ENCODE measurements around the gene PAK4. TPM values are rescaled to one million over a fixed set of nuclear protein-coding genes. Genes with fewer than 3 reads are reported as not detected.
"Not testable (repeated sequence)": the region's sequence is repeated elsewhere in the genome, so short reads cannot be mapped to it uniquely, and the experiment has no call there.

Gene PAK4
- total RNA-seq, 3 donors from 2014 or later: 3.5 to 12.0 (median 10.2) TPM

DNA sequence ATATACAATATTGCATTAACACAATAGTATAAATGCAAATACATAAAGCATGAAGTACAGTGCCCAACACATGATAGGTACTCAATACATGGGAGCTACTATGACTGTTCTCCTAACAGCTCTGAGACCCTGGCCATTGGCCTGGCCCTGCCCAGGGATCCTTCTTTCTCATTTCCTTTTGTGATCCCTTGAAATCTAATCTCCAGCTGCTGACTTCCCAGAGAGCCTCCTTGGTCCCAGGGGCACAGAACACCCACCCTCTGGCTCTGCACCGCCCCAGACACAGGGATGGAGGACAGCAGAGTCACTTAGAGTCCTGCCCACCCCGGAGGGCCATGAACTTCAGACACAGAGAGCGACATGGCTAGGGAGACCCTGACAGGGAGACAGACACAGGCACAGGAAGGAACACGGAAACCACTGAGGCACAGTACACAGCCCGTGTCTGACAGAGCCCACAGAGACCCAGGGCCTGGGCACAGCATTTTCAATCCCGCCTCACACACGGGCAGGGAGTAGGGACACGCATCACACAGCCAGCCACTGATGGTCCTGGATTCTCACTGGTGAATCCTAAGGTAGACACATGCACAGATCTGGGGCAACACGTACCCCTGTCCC is 82.7 kb downstream of the PAK4 start:
- Histone ChIP-seq H3K4me3 (no peak overlapping the region), H3K9me3 (no peaks in the 10 kb centered on the region), H3K36me3 (no peaks in the 10 kb centered on the region), H3K27ac (no peak overlapping the region), H3K27me3 (peaks cover 0 to 16% of the 10 kb centered on the region in 2 donors), H3K4me1 (no peaks in the 10 kb centered on the region)
- no peak for TF ChIP-seq POLR2A (IDR thresholded peaks at IDR 0.05)
- TF ChIP-seq POLR2AphosphoS5 (IDR thresholded peaks at IDR 0.05): no peak
- TF ChIP-seq, protein P1, sequence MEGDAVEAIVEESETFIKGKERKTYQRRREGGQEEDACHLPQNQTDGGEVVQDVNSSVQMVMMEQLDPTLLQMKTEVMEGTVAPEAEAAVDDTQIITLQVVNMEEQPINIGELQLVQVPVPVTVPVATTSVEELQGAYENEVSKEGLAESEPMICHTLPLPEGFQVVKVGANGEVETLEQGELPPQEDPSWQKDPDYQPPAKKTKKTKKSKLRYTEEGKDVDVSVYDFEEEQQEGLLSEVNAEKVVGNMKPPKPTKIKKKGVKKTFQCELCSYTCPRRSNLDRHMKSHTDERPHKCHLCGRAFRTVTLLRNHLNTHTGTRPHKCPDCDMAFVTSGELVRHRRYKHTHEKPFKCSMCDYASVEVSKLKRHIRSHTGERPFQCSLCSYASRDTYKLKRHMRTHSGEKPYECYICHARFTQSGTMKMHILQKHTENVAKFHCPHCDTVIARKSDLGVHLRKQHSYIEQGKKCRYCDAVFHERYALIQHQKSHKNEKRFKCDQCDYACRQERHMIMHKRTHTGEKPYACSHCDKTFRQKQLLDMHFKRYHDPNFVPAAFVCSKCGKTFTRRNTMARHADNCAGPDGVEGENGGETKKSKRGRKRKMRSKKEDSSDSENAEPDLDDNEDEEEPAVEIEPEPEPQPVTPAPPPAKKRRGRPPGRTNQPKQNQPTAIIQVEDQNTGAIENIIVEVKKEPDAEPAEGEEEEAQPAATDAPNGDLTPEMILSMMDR (IDR thresholded peaks at IDR 0.05): no peak
- no peak for DNase-seq (ENCODE audit: low spot score in 2 of 2)
- intact Hi-C loops (cut with DNase I; ENCODE audit: low total_unique reads): no loop called here

DNA sequence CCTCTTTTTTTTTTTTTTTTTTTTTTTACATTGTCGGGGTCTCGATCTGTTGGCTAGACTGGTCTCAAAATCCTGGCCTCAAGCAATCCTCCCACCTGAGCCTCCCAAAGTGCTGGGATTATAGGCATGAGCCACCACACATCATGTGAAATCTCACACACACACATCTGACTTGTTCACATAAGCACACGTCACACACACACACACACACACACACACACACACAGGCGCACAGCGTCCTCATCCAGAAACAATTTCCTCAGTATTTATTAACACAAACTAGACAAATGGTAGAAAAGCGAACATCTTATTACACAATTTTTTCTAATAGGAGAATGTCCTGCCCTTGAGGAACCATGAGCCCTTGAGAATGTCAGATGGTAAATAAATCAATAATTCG is 83.6 kb downstream of the PAK4 start:
- TF ChIP-seq POLR2A (IDR thresholded peaks at IDR 0.05) (no peak), POLR2AphosphoS5 (IDR thresholded peaks at IDR 0.05) (no peak)
- TF ChIP-seq, protein P1 (IDR thresholded peaks at IDR 0.05): no peak
- intact Hi-C loops (cut with DNase I; ENCODE audit: low total_unique reads): no loop called here
- Histone ChIP-seq H3K27ac (no peak overlapping the region), H3K36me3 (no peaks in the 10 kb centered on the region), H3K4me3 (no peak overlapping the region), H3K4me1 (no peaks in the 10 kb centered on the region), H3K9me3 (no peaks in the 10 kb centered on the region), H3K27me3 (peaks cover 0 to 7% of the 10 kb centered on the region in 2 donors)
- no peak for DNase-seq (ENCODE audit: low spot score in 2 of 2)

DNA sequence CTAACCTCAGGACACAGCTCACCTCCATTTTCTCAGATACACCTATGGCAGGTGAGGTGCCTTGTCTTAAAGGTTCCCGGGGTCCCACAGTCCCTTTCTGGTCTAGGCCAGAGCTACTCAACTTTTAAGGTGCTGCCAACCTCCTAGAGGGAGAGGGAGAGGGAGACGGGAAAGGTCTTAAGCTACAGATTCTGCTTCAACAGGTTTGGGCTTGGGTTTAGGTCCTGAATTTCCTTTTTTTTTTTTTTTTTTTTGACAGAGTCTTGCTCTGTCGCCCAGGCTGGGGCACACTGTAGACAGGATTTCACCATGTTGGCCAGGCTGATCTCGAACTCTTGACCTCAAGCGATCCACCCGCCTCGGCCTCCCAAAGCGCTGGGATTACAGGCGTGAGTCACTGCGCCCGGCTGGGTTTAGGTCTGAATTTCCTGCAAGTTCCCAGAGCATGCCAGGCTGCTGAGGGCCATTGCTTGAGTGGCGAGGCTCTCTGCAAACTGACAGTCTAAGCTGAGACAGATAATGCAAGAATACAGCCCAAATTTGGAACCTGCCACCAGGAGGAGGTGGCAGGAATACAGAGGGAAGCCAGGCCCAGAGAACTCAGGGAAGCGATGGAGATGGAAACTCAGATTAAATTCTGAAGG is 86.3 kb downstream of the PAK4 start:
- Histone ChIP-seq H3K27ac (no peak overlapping the region), H3K4me1 (no peaks in the 10 kb centered on the region), H3K27me3 (no peaks in the 10 kb centered on the region), H3K4me3 (no peak overlapping the region), H3K36me3 (no peaks in the 10 kb centered on the region), H3K9me3 (peaks cover 0 to 4% of the 10 kb centered on the region in 2 donors)
- DNase-seq (ENCODE audit: low spot score in 2 of 2): no peak
- intact Hi-C loops (cut with DNase I; ENCODE audit: low total_unique reads): no loop called here
- no peak for TF ChIP-seq POLR2AphosphoS5 (IDR thresholded peaks at IDR 0.05)
- no peak for TF ChIP-seq POLR2A (IDR thresholded peaks at IDR 0.05)
- TF ChIP-seq, protein P1 (IDR thresholded peaks at IDR 0.05): no peak

DNA sequence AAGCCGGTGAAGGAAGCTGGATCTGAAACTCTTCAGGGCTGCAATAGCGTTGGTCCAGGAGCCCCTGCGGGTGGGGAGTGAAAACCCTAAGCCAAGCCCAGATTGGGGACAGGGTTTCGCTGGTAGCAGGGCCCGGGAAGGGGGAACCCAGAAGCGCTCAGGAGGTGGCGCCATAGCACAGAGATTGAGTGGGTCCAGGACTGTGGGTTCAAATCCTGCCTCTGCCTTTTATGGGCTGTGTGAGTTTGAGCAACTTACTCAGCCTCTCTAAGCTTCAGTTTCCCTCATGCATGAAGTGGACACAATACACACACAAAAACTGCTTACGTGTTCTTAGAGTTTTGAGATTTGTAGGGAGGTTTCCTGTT is 86.8 kb downstream of the PAK4 start:
- Histone ChIP-seq H3K4me1 (no peaks in the 10 kb centered on the region), H3K27ac (no peak overlapping the region), H3K9me3 (peaks cover 0 to 4% of the 10 kb centered on the region in 2 donors), H3K4me3 (no peak overlapping the region), H3K27me3 (no peaks in the 10 kb centered on the region), H3K36me3 (no peaks in the 10 kb centered on the region)
- no peak for DNase-seq (ENCODE audit: low spot score in 2 of 2)
- no peak for TF ChIP-seq POLR2A (IDR thresholded peaks at IDR 0.05)
- TF ChIP-seq, protein P1 (IDR thresholded peaks at IDR 0.05): no peak
- no peak for TF ChIP-seq POLR2AphosphoS5 (IDR thresholded peaks at IDR 0.05)
- intact Hi-C loops (cut with DNase I; ENCODE audit: low total_unique reads): no loop called here

DNA sequence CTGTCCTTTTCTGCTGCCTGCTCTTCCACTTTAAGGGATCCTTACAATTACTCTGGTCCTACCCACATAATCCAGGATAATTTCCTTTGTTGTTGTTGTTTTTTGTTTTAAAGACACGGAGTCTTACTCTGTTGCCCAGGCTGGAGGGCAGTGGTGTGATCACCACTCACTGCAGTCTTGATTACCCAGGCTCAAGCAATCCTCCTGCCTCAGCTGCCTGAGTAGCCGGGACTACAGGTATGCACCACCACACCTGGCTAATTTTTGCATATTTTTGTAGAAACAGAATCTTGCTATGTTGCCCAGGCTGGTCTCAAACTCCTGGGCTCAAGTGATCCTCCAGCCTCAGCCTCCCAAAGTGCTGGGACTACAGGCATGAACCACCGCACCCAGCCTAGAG is 89.7 kb downstream of the PAK4 start:
- H3K4me1 ChIP-seq; DNase-seq (ENCODE audit: low spot score in 2 of 2); H3K4me3 ChIP-seq; H3K36me3 ChIP-seq; H3K27ac ChIP-seq; intact Hi-C loops (cut with DNase I; ENCODE audit: low total_unique reads); H3K27me3 ChIP-seq; H3K9me3 ChIP-seq: not testable (repeated sequence)
